ENCODE results near the gene YEATS2. TPM values are rescaled to one million over a fixed set of nuclear protein-coding genes. Genes with fewer than 3 reads are reported as not detected.

Gene YEATS2
- total and polyA plus RNA-seq, 2 donors (not counting 3 experiments of a cell fraction or from before 2014, with no cell fraction given): 30.2 to 59.9 TPM

DNA sequence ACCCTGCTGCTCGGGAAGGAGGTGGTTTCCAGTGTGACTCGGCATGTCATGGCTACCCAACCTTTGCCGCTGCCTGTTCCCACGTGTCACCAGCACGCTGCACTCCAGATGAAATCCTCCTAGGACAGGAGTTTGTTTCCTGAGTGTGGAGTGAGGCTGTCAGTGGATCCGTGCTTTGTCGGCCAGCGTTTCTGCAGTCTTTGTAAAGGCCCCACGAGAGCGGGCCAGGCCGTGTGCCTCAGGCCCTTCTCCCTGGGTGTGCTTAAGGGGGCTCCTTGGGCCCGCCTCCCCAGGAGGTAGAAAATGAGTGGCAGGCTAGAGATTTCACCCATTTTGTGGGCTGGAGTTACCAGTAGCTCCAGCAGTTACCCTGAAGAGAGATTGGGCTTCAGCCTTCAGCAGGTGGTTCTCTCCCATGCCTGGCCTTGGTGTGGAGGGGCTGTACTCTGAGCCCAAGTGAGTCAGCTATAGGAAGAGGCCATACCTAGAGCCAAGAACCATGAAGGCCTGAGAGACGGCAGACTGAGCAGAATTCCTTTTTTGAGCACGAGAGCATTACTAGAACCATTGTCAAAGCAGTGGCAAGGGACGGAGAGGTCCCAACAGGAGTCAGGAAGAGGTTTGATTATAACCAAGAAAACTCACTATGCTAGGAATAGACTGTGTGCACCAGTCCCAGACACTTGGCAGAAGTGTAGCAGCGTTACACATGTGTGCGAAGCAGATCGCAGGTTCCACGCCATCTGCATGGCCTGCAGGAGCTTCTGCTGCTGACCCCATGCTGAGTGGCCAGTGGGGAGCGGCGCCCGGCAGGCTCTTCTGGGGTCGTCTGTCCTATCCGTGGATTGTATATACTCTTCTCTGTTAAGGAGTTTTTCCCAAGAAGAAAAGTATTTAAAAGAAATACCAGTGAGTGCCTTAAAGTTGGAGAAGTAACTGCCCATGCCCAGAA, 113.3 kb downstream of the YEATS2 start:
- intact Hi-C loops (cut with micrococcal nuclease): no loop called here
- Histone ChIP-seq H3K4me2 (ENCODE audit: insufficient read depth, low read length) (no peak overlapping the region), H3K4me1 (ENCODE audit: control insufficient read depth, extremely low read depth, insufficient read depth, low read length) (no peaks in the 10 kb centered on the region), H3K27ac (ENCODE audit: insufficient read depth, low read depth, low read length) (no peak overlapping the region), H3K79me2 (ENCODE audit: control insufficient read depth, insufficient read depth, low read length) (no peaks in the 10 kb centered on the region), H3K36me3 (ENCODE audit: control insufficient read depth in 2 of 2, extremely low read depth in 1 of 2, insufficient read depth in 2 of 2, low read length in 2 of 2) (peaks cover 24 to 42% of the 10 kb centered on the region in 2 experiments), H3K4me3 (replicated peaks in 1 of 3; ENCODE audit: insufficient read depth in 1 of 3, low read depth in 1 of 3, low read length in 3 of 3) (no peak overlapping the region), H2AFZ (ENCODE audit: low read depth, low read length) (no peak overlapping the region), H3K9ac (replicated peaks; ENCODE audit: extremely low read depth, insufficient read depth, low read length) (no peak overlapping the region), H4K20me1 (replicated peaks; ENCODE audit: control insufficient read depth, extremely low read depth, insufficient read depth, low read length) (no peaks in the 10 kb centered on the region), H3K9me1 (replicated peaks; ENCODE audit: control insufficient read depth, extremely low read depth, insufficient read depth, low read length) (no peaks in the 10 kb centered on the region), H3K9me3 (replicated peaks; ENCODE audit: control insufficient read depth, insufficient read depth, low read length) (no peaks in the 10 kb centered on the region), H3K27me3 (ENCODE audit: control insufficient read depth in 2 of 2, insufficient read depth in 2 of 2, low read length in 2 of 2) (no peaks in the 10 kb centered on the region)
- POLR2A ChIA-PET: no interaction called here
- CTCF ChIA-PET: interaction anchor here (0.6 to 2.0 kb wide), 2 partner anchors 12 to 598 kb away, joined by 3 to 7 read pairs; no protein-coding TSS in a partner anchor
- no TSS peak for BruUV-seq (replicated peaks)
- TF ChIP-seq MYC (IDR thresholded peaks at IDR 0.05; ENCODE audit: low read depth, low read length): no peak
- TF ChIP-seq POLR2A (IDR thresholded peaks at IDR 0.05; ENCODE audit: low read depth, low read length): no peak
- TF ChIP-seq, protein P1, sequence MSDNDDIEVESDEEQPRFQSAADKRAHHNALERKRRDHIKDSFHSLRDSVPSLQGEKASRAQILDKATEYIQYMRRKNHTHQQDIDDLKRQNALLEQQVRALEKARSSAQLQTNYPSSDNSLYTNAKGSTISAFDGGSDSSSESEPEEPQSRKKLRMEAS (IDR thresholded peaks at IDR 0.05; ENCODE audit: insufficient read depth, insufficient read length): no peak
- no peak for TF ChIP-seq FOS (IDR thresholded peaks at IDR 0.05; ENCODE audit: borderline replicate concordance, insufficient read depth, low read length)
- no peak for TF ChIP-seq GATA2 (IDR thresholded peaks at IDR 0.05; ENCODE audit: insufficient read depth, insufficient read length, low read depth, low read length)
- TF ChIP-seq POLR2AphosphoS5 (IDR thresholded peaks at IDR 0.05; ENCODE audit: insufficient read depth, low read depth, low read length): no peak
- TF ChIP-seq EZH2 (IDR thresholded peaks at IDR 0.05; ENCODE audit: borderline replicate concordance, low read depth, low read length, severe bottlenecking): no peak
- no peak for TF ChIP-seq JUN (IDR thresholded peaks at IDR 0.05; ENCODE audit: borderline replicate concordance, insufficient read depth, insufficient read length, low read depth)
- TF ChIP-seq CTCF (IDR thresholded peaks at IDR 0.05; ENCODE audit: extremely low read depth in 1 of 2, insufficient read depth in 1 of 2, low read depth in 1 of 2, low read length in 2 of 2): no peak
- FAIRE-seq (no peak), DNase-seq (ENCODE audit: low read depth, low spot score) (no peak)
- dilution Hi-C loops (cut with MboI; ENCODE audit: extremely low pct_ligation_motif_present, low sequenced_read_pairs): no loop called here
